HEK293 (cell line): ENCODE measurements around the gene MZT2A.
A peak's percentile ranks its signal among the peaks of the same experiment; 100 is the strongest.
"Not testable (repeated sequence)": the region's sequence is repeated elsewhere in the genome, so short reads cannot be mapped to it uniquely, and the experiment has no call there.

Experiments
- CTCF ChIA-PET: fragments of 350-600 bp; formaldehyde crosslinking; extraction: SDS; loops from one replicate; lab custom pipeline; 2021; ENCODE audit warnings: antibody characterized with exemption; lab: Yijun Ruan, JAX
- POLR2A ChIA-PET: fragments of 300-600 bp; formaldehyde crosslinking; extraction: SDS; loops from one replicate; lab custom pipeline; 2020; ENCODE audit warnings: antibody characterized with exemption, inconsistent platforms; lab: Yijun Ruan, JAX
- H3K27ac ChIP-seq: fragments of 200-500 bp; sonication (Bioruptor generic); 2 replicates; pipeline ENCODE4 v1.5.1; 2014; ENCODE audit warnings: low read depth, low read length, control low read depth, inconsistent platforms; ENCODE audit errors: extremely low read depth
- H3K36me3 ChIP-seq, 2 experiments: fragments of 200-500 bp in 1 of 2; sonication (Bioruptor generic) in 1 of 2; 1 replicate in 1 of 2; 2 replicates in 1 of 2; pipeline ENCODE4 v1.5.1; 2014 to 2017; ENCODE audit warnings: inconsistent platforms in 2 of 2, low read length in 2 of 2; ENCODE audit not compliant: control insufficient read depth in 2 of 2, insufficient read depth in 1 of 2
- H3K4me1 ChIP-seq: fragments of 200-500 bp; sonication (Bioruptor generic); 2 replicates; pipeline ENCODE4 v1.5.1; 2014; ENCODE audit warnings: mild to moderate bottlenecking, low read length, inconsistent platforms; ENCODE audit not compliant: control insufficient read depth, insufficient read depth
- H3K4me3 ChIP-seq: 2 replicates; pipeline ENCODE4 v1.5.1; 2011; ENCODE audit warnings: low read depth, mild to moderate bottlenecking, control low read depth, low read length, moderate library complexity
- H3K9me3 ChIP-seq: fragments of 200-500 bp; sonication (Bioruptor generic); 2 replicates; pipeline ENCODE4 v1.5.1; 2014; ENCODE audit warnings: low read depth, low read length, inconsistent platforms; ENCODE audit not compliant: control insufficient read depth, insufficient read depth
- BCL11B ChIP-seq: fragments of 450-650 bp; formaldehyde crosslinking; IDR thresholded peaks from 2 replicates; pipeline ENCODE4 v1.5.1; 2016; ENCODE audit warnings: low read depth, missing biosample characterization, missing genetic modification characterization
- HOXC10 ChIP-seq: sonication (generic); formaldehyde crosslinking; IDR thresholded peaks from 2 replicates; pipeline ENCODE4 v1.8.1; 2023; ENCODE audit warnings: mild to moderate bottlenecking, missing genetic modification reagents
- KLF1 ChIP-seq: fragments of 450-650 bp; formaldehyde crosslinking; IDR thresholded peaks from 2 replicates; pipeline ENCODE4 v1.5.1; 2016; ENCODE audit warnings: missing biosample characterization, missing genetic modification characterization
- SP3 ChIP-seq: fragments of 450-650 bp; formaldehyde crosslinking; IDR thresholded peaks from 2 replicates; pipeline ENCODE4 v1.5.1; 2016; ENCODE audit warnings: missing biosample characterization, missing genetic modification characterization
- SP7 ChIP-seq: fragments of 450-650 bp; formaldehyde crosslinking; IDR thresholded peaks from 2 replicates; pipeline ENCODE4 v1.5.1; 2016; ENCODE audit warnings: missing biosample characterization, missing genetic modification characterization
- ZBTB21 ChIP-seq: fragments of 450-650 bp; formaldehyde crosslinking; IDR thresholded peaks from 2 replicates; pipeline ENCODE4 v1.5.1; 2017; ENCODE audit warnings: missing biosample characterization, missing genetic modification characterization
- ZEB2 ChIP-seq: fragments of 450-650 bp; formaldehyde crosslinking; IDR thresholded peaks from 2 replicates; pipeline ENCODE4 v1.5.1; 2016; ENCODE audit warnings: missing biosample characterization, missing genetic modification characterization
- ZNF155 ChIP-seq: fragments of 450-650 bp; formaldehyde crosslinking; IDR thresholded peaks from 2 replicates; pipeline ENCODE4 v1.5.1; 2016; ENCODE audit warnings: missing biosample characterization, missing genetic modification characterization
- ZNF175 ChIP-seq: fragments of 450-650 bp; formaldehyde crosslinking; IDR thresholded peaks from 2 replicates; pipeline ENCODE4 v1.5.1; 2016; ENCODE audit warnings: missing biosample characterization, missing genetic modification characterization
- ZNF335 ChIP-seq: fragments of 450-650 bp; formaldehyde crosslinking; conservative IDR thresholded peaks from 2 replicates; pipeline ENCODE4 v1.5.1; 2016; ENCODE audit warnings: missing biosample characterization, missing genetic modification characterization
- ZNF571 ChIP-seq: fragments of 450-650 bp; formaldehyde crosslinking; IDR thresholded peaks from 2 replicates; pipeline ENCODE4 v1.5.0; 2017; ENCODE audit warnings: missing biosample characterization, missing genetic modification characterization
- ZNF621 ChIP-seq: fragments of 450-650 bp; formaldehyde crosslinking; IDR thresholded peaks from 2 replicates; pipeline ENCODE4 v1.5.1; 2017; ENCODE audit warnings: missing biosample characterization, missing genetic modification characterization
- ZNF660 ChIP-seq: fragments of 450-650 bp; IDR thresholded peaks from 2 replicates; pipeline ENCODE4 v1.5.1; 2018; ENCODE audit warnings: missing biosample characterization, mild to moderate bottlenecking, missing genetic modification characterization
- ZSCAN23 ChIP-seq: fragments of 450-650 bp; formaldehyde crosslinking; IDR thresholded peaks from 2 replicates; pipeline ENCODE4 v1.5.1; 2016; ENCODE audit warnings: missing biosample characterization, missing genetic modification characterization
- TF ChIP-seq, protein P1 (sequence below): fragments of 450-650 bp; formaldehyde crosslinking; IDR thresholded peaks from 2 replicates; pipeline ENCODE4 v1.5.1; 2016; ENCODE audit warnings: missing biosample characterization, missing genetic modification characterization
- TF ChIP-seq, protein P2 (sequence below): fragments of 450-650 bp; formaldehyde crosslinking; IDR thresholded peaks from 2 replicates; pipeline ENCODE4 v1.5.1; 2016; ENCODE audit warnings: missing biosample characterization, missing genetic modification characterization
- TF ChIP-seq, protein P3 (sequence below): fragments of 450-650 bp; formaldehyde crosslinking; IDR thresholded peaks from 2 replicates; pipeline ENCODE4 v1.5.1; 2016; ENCODE audit warnings: missing biosample characterization, missing genetic modification characterization

MZT2A gene, protein sequence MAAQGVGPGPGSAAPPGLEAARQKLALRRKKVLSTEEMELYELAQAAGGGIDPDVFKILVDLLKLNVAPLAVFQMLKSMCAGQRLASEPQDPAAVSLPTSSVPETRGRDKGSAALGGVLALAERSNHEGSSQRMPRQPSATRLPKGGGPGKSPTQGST

DNA sequence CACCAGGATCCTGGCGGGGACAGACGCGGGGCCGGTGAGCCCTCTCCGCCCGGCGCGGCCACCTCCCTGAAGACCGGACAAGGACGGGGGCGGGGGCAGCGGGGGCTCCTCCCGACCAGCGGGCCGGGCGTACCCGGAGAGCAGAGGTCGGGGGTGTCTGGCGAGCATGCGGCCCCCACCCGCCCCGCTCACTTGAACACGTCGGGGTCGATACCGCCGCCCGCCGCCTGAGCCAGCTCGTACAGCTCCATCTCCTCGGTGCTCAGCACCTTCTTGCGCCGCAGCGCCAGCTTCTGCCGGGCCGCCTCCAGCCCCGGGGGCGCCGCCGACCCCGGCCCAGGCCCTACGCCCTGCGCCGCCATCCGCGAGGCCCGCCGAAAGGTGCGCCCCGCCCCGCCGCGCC lies at the start of gene MZT2A:
TSS of gene MZT2A (minus strand) at position 383 of the 403 bp plus-strand sequence. CDS start at position 362, 21 bp downstream.
- H3K9me3 ChIP-seq, H3K4me1 ChIP-seq: not testable (repeated sequence)
- ChIA-PET POLR2A (interaction anchor here (0.6 to 1.3 kb wide), 4 partner anchors 18 to 337 kb away, joined by 3 to 6 read pairs (median 6); no protein-coding TSS in a partner anchor), CTCF (interaction anchor here (0.6 to 2.5 kb wide), 11 partner anchors 9 to 932 kb away, joined by 3 to 16 read pairs (median 3); no protein-coding TSS in a partner anchor)
- H3K4me3 ChIP-seq = peak within 1 kb of the TSS; percentile 58
- peak within 1 kb of the TSS; percentile 88 for H3K27ac ChIP-seq
- 0 out of 2 replicates have a peak, but pooled peaks have one; percentile 32 for TF ChIP-seq HOXC10 (CRISPR knock-in tag)
- peaks cover 0 to 42% of the 10 kb centered on the region in 2 experiments; a peak in 2 of 3 replicates for H3K36me3 ChIP-seq

DNA sequence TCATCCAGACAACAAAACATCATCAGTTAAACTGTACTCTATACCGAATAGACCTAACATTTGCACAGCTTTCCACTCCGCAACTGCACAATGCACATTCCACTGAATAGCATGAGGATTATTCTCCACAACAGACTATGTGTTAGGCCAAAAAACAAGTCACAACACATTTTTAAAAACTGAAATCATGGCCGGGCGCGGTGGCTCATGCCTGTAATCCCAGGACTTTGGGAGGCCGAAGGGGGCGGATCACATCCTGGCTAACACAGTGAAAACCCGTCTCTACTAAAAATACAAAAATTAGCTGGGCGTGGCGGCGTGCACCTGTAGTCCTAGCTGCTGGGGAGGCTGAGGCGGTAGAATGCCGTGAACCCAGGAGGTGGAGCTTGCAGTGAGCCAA lies 46.7 kb upstream of the MZT2A start:
- H3K9me3 ChIP-seq, POLR2A ChIA-PET, H3K27ac ChIP-seq, H3K36me3 ChIP-seq, H3K4me1 ChIP-seq, H3K4me3 ChIP-seq, CTCF ChIA-PET: not testable (repeated sequence)

DNA sequence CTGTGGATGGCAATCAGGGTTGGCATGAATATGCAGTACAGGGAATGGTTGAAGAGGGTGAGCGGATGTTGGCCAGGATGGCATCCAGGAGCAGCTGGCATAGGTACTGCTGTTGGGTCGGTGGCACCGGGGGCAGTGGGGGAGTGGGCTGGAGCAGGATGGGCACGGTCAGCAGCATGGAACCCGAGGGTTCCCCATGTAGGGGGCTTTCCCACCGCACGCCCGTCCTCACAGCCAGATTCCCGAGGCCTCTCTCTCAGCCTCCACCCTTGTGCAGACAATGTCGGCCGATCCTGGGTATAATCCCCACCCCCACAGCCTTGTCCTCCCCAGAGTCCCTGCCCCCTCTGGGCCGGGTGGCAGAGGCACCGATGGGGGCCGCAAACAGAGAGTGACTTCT lies 44.6 kb upstream of the MZT2A start:
- H3K9me3 ChIP-seq, H3K36me3 ChIP-seq, H3K4me1 ChIP-seq, H3K4me3 ChIP-seq, POLR2A ChIA-PET, CTCF ChIA-PET, H3K27ac ChIP-seq: not testable (repeated sequence)

DNA sequence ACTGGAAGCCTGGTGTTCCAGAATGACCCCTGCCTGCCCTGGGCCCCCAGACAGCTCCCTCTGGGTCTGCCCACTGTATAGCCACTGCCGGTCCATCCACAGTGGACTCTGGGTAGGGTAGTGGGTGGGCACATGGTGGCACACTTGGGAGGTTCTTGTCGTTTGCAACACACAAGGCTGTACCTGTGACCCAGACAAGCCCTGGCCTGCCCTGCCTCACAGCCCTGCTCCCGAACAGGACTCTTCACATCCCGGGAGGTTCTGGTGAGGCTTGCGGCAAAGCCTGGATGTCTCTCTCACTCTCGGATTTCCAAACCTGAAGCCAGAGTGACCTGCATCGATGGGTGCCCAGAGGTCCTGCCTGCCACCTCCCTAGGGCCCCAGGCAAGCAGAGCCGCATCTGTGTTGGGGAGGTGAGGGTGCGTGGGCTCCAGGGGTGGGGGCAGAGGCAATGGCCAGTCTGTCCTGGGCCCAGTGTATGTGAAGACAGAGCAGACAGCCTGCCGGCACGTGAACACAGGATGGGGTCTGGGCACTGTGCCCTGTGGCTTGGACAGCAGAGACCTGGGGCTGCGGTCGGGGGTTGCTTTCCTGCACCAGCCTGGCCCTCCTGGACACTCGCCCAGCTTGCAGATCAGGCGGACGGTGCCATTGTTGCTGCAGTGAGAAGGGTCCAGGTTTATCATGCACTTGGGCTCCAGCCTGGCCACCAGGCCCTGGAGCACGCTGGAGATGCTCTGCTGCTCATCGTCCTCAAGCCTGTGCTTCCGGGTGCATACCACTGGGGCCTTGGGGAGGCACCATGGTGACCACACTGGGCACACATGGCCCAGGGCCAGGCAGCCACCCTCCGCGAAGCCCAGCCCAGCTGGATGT lies 44.0 kb upstream of the MZT2A start:
- H3K36me3 ChIP-seq, POLR2A ChIA-PET, H3K9me3 ChIP-seq, H3K4me1 ChIP-seq, H3K4me3 ChIP-seq, CTCF ChIA-PET, H3K27ac ChIP-seq: not testable (repeated sequence)

DNA sequence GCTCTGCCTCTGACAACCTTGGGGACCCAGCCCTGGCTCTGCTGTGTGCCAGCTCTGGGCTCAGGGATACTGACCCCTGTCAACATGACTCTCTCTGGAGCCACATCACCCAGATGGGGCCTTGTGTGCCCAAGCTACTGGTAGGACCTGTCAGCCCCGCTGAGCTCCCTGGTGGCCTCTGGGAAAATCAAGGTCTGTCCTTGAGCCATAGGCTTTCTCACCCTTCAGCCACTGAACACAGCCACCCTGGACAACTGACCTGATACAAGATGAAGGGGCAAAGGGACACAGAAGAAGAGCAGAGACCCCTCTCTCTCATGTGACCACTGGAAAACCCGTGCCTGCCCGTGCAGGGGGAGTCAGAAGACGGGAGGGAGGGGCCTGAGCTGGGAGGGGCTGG lies 43.3 kb upstream of the MZT2A start:
- CTCF ChIA-PET = no interaction called here
- Histone ChIP-seq H3K4me3 (no peak overlapping the region), H3K4me1 (no peaks in the 10 kb centered on the region), H3K27ac (no peak overlapping the region), H3K9me3 (no peaks in the 10 kb centered on the region), H3K36me3 (no peaks in the 10 kb centered on the region)
- POLR2A ChIA-PET = no interaction called here
- TF ChIP-seq ZSCAN23 (no peak), KLF1 (tag by site-specific recombination) (no peak), BCL11B (tag by site-specific recombination) (no peak), ZNF155 (tag by site-specific recombination) (no peak), ZBTB21 (tag by site-specific recombination) (no peak), ZNF571 (tag by site-specific recombination) (no peak), ZNF660 (no peak), SP3 (no peak), ZNF621 (tag by site-specific recombination) (no peak), ZNF335 (tag by site-specific recombination) (no peak), ZEB2 (no peak), SP7 (tag by site-specific recombination) (no peak), ZNF175 (tag by site-specific recombination) (no peak)
- TF ChIP-seq, protein P1, sequence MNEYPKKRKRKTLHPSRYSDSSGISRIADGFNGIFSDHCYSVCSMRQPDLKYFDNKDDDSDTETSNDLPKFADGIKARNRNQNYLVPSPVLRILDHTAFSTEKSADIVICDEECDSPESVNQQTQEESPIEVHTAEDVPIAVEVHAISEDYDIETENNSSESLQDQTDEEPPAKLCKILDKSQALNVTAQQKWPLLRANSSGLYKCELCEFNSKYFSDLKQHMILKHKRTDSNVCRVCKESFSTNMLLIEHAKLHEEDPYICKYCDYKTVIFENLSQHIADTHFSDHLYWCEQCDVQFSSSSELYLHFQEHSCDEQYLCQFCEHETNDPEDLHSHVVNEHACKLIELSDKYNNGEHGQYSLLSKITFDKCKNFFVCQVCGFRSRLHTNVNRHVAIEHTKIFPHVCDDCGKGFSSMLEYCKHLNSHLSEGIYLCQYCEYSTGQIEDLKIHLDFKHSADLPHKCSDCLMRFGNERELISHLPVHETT (tag by site-specific recombination) = no peak
- TF ChIP-seq, protein P2, sequence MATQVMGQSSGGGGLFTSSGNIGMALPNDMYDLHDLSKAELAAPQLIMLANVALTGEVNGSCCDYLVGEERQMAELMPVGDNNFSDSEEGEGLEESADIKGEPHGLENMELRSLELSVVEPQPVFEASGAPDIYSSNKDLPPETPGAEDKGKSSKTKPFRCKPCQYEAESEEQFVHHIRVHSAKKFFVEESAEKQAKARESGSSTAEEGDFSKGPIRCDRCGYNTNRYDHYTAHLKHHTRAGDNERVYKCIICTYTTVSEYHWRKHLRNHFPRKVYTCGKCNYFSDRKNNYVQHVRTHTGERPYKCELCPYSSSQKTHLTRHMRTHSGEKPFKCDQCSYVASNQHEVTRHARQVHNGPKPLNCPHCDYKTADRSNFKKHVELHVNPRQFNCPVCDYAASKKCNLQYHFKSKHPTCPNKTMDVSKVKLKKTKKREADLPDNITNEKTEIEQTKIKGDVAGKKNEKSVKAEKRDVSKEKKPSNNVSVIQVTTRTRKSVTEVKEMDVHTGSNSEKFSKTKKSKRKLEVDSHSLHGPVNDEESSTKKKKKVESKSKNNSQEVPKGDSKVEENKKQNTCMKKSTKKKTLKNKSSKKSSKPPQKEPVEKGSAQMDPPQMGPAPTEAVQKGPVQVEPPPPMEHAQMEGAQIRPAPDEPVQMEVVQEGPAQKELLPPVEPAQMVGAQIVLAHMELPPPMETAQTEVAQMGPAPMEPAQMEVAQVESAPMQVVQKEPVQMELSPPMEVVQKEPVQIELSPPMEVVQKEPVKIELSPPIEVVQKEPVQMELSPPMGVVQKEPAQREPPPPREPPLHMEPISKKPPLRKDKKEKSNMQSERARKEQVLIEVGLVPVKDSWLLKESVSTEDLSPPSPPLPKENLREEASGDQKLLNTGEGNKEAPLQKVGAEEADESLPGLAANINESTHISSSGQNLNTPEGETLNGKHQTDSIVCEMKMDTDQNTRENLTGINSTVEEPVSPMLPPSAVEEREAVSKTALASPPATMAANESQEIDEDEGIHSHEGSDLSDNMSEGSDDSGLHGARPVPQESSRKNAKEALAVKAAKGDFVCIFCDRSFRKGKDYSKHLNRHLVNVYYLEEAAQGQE (tag by site-specific recombination) = no peak
- TF ChIP-seq, protein P3, sequence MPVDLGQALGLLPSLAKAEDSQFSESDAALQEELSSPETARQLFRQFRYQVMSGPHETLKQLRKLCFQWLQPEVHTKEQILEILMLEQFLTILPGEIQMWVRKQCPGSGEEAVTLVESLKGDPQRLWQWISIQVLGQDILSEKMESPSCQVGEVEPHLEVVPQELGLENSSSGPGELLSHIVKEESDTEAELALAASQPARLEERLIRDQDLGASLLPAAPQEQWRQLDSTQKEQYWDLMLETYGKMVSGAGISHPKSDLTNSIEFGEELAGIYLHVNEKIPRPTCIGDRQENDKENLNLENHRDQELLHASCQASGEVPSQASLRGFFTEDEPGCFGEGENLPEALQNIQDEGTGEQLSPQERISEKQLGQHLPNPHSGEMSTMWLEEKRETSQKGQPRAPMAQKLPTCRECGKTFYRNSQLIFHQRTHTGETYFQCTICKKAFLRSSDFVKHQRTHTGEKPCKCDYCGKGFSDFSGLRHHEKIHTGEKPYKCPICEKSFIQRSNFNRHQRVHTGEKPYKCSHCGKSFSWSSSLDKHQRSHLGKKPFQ = no peak
